ENCODE data around the gene NUP210.

Gene NUP210

GRCh38 chr3:13318626-13319470 lies 101.3 kb downstream of the NUP210 start:
- H3K4me3 ChIP-seq (replicated peaks in 1 of 2; ENCODE audit: low read depth in 2 of 2, low read length in 2 of 2): no peak overlapping the region
- no peak for TF ChIP-seq CTCF (IDR thresholded peaks at IDR 0.05; ENCODE audit: low read depth, low read length)
- DNase-seq (ENCODE audit: low read depth in 2 of 2): no peak

- no peak for DNase-seq (ENCODE audit: low read depth in 2 of 2)
- no peak overlapping the region for H3K4me3 ChIP-seq (replicated peaks in 1 of 2; ENCODE audit: low read depth in 2 of 2, low read length in 2 of 2)
- no peak for TF ChIP-seq CTCF (IDR thresholded peaks at IDR 0.05; ENCODE audit: low read depth, low read length)
Measured at GRCh38 chr3:13317596-13318320, 102.4 kb downstream of the NUP210 start.

- no peak for TF ChIP-seq CTCF (IDR thresholded peaks at IDR 0.05; ENCODE audit: low read depth, low read length)
- H3K4me3 ChIP-seq (replicated peaks in 1 of 2; ENCODE audit: low read depth in 2 of 2, low read length in 2 of 2): no peak overlapping the region
- no peak for DNase-seq (ENCODE audit: low read depth in 2 of 2)
Measured at GRCh38 chr3:13316603-13317002, 103.5 kb downstream of the NUP210 start.

GRCh38 chr3:13314877-13315276 lies 105.2 kb downstream of the NUP210 start:
- H3K4me3 ChIP-seq (replicated peaks in 1 of 2; ENCODE audit: low read depth in 2 of 2, low read length in 2 of 2): no peak overlapping the region
- no peak for DNase-seq (ENCODE audit: low read depth in 2 of 2)
- no peak for TF ChIP-seq CTCF (IDR thresholded peaks at IDR 0.05; ENCODE audit: low read depth, low read length)

GRCh38 chr3:13313813-13314212 lies 106.3 kb downstream of the NUP210 start:
- TF ChIP-seq CTCF (IDR thresholded peaks at IDR 0.05; ENCODE audit: low read depth, low read length): no peak
- H3K4me3 ChIP-seq (replicated peaks in 1 of 2; ENCODE audit: low read depth in 2 of 2, low read length in 2 of 2): no peak overlapping the region
- DNase-seq (ENCODE audit: low read depth in 2 of 2): no peak

- DNase-seq (ENCODE audit: low read depth in 2 of 2): no peak
- no peak overlapping the region for H3K4me3 ChIP-seq (replicated peaks in 1 of 2; ENCODE audit: low read depth in 2 of 2, low read length in 2 of 2)
- TF ChIP-seq CTCF (IDR thresholded peaks at IDR 0.05; ENCODE audit: low read depth, low read length): no peak
Measured at GRCh38 chr3:13309004-13309403, 111.1 kb downstream of the NUP210 start.

Data from cardiac fibroblast (primary cell).